ENCODE measurements around the gene MOBP. TPM values are rescaled to one million over a fixed set of nuclear protein-coding genes. Genes with fewer than 3 reads are reported as not detected.

MOBP gene
- not detected in 2 replicates for total RNA-seq

GRCh38 chr3:39467394-39468107, at the start of gene MOBP:
Gene MOBP, plus strand, starts transcription at chr3:39467680. Its CDS starts 34,390 bp downstream, at chr3:39502070.

Other genes starting within 250 kb of the MOBP start
- 0.08 TPM in 1 of 2 replicates, not detected in the other for gene CX3CR1, start 187.6 kb upstream of the MOBP start, total RNA-seq
- not detected in 2 replicates for gene CCR8, start 138.0 kb upstream of the MOBP start, total RNA-seq
- gene SLC25A38, start 84.3 kb upstream of the MOBP start, total RNA-seq, result 26.9 and 39.0 TPM in 2 replicates
- 2,873 and 2,933 TPM in 2 replicates for gene RPSA, start 61.0 kb upstream of the MOBP start, total RNA-seq